Myometrial cell (primary cell): ENCODE data around the gene ZNF285. TPM values are rescaled to one million over a fixed set of nuclear protein-coding genes. Genes with fewer than 3 reads are reported as not detected.

ENCODE experiments used
- total RNA-seq: library from RNA; depleted of rRNA; stranded (reverse); fragments of >200 nt; gene quantifications from 2 replicates; pipeline ENCODE4 v1.2.3, GENCODE V29; 2015

Gene ZNF285
- 0.58 and 2.3 TPM in 2 replicates for total RNA-seq

GRCh38 chr19:44401139-44402115 lies at the start of gene ZNF285:
TSS of gene ZNF285 (minus strand) at chr19:44401608. CDS start at chr19:44397213, 4,395 bp downstream.

GRCh38 chr19:44447916-44448674 lies 46.7 kb upstream of the ZNF285 start, which contains the start of gene ZNF229:
TSS of gene ZNF229 (minus strand) at chr19:44448472. CDS start at chr19:44442847, 5,625 bp downstream.

GRCh38 chr19:44356383-44357111 lies 44.9 kb downstream of the ZNF285 start, which contains the start of gene ZNF112:
TSS of gene ZNF112 (minus strand) at chr19:44356680. CDS start at chr19:44340539, 16,141 bp downstream.

Other genes starting within 250 kb of the ZNF285 start
- gene ZNF226, start 236.5 kb downstream of the ZNF285 start, total RNA-seq: 17.6 and 27.6 TPM in 2 replicates
- gene ZNF227, start 189.1 kb downstream of the ZNF285 start, total RNA-seq: 4.3 and 5.1 TPM in 2 replicates
- gene ZNF233, start 141.7 kb downstream of the ZNF285 start, total RNA-seq: under 0.01 and 1.7 TPM in 2 replicates
- 0.29 and 0.53 TPM in 2 replicates for gene ZNF235, start 96.6 kb downstream of the ZNF285 start, total RNA-seq
- 2.0 and 2.8 TPM in 2 replicates for gene ZNF112, start 44.9 kb downstream of the ZNF285 start, total RNA-seq
- gene ZNF229, start 46.9 kb upstream of the ZNF285 start, total RNA-seq: 3.2 and 7.1 TPM in 2 replicates
- 2.0 and 13.8 TPM in 2 replicates for gene ZNF180, start 98.9 kb upstream of the ZNF285 start, total RNA-seq
- gene CEACAM20, start 128.1 kb upstream of the ZNF285 start, total RNA-seq: not detected in 2 replicates
- gene IGSF23, start 212.0 kb upstream of the ZNF285 start, total RNA-seq: 3.7 TPM in 1 of 2 replicates, not detected in the other
- 122 and 130 TPM in 2 replicates for gene PVR, start 242.3 kb upstream of the ZNF285 start, total RNA-seq